Measurements from ENCODE around the gene ATP6V0C.
"Not testable (repeated sequence)": the region's sequence is repeated elsewhere in the genome, so short reads cannot be mapped to it uniquely, and the experiment has no call there.

DNA sequence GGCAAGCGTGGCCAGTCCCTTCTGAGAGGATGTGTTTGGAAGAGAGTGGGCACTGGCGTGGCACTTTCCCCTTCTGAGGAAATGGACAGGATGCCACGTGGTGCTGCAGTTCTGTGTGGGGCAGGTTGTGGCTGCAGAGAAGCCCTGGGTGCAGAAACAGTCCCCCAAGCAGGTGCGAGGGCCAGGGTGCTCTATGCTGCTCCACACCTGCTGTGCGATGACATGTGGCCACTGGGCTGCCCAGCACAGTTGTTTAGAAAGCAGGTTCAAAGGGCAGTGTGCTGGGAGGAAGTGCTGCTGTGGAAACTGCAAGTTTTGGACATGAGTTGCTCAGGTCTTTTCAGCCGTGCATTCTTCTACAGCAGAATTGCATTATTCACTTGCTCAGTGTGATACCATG, 27.7 kb downstream of the ATP6V0C start:
- not testable (repeated sequence) for TF ChIP-seq POLR2A, POLR2AphosphoS5 (IDR thresholded peaks at IDR 0.05)
- TF ChIP-seq, protein P1, sequence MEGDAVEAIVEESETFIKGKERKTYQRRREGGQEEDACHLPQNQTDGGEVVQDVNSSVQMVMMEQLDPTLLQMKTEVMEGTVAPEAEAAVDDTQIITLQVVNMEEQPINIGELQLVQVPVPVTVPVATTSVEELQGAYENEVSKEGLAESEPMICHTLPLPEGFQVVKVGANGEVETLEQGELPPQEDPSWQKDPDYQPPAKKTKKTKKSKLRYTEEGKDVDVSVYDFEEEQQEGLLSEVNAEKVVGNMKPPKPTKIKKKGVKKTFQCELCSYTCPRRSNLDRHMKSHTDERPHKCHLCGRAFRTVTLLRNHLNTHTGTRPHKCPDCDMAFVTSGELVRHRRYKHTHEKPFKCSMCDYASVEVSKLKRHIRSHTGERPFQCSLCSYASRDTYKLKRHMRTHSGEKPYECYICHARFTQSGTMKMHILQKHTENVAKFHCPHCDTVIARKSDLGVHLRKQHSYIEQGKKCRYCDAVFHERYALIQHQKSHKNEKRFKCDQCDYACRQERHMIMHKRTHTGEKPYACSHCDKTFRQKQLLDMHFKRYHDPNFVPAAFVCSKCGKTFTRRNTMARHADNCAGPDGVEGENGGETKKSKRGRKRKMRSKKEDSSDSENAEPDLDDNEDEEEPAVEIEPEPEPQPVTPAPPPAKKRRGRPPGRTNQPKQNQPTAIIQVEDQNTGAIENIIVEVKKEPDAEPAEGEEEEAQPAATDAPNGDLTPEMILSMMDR (IDR thresholded peaks at IDR 0.05): not testable (repeated sequence)
